Activated naive CD4-positive, alpha-beta T cell treated with anti-CD3 and anti-CD28 coated beads, Interleukin-2, amount 10 ng/mL, durations not matched to agents 7 days and 5 days (primary cell): Measurements from ENCODE around the gene MMP25.
A peak's percentile ranks its signal among the peaks of the same experiment; 100 is the strongest.

Experiments used
- CTCF ChIA-PET: fragments of 350-600 bp; sonication (Branson Sonifier 250); formaldehyde crosslinking; loops from one replicate; lab custom pipeline; 2021; ENCODE audit warnings: antibody characterized with exemption; lab: Charles Lee
- DNase-seq: peaks from one replicate; pipeline ENCODE4 v3.0.0-alpha.2; 2020
- H3K27ac Mint-ChIP-seq: one replicate; pipeline ENCODE4 v1.8.0; 2021; ENCODE audit warnings: mild to moderate bottlenecking, moderate library complexity, mixed read lengths
- H3K27me3 Mint-ChIP-seq: one replicate; pipeline ENCODE4 v1.8.0; 2021; ENCODE audit warnings: mild to moderate bottlenecking, mixed read lengths
- H3K36me3 Mint-ChIP-seq: one replicate; pipeline ENCODE4 v1.8.0; 2021; ENCODE audit warnings: mixed read lengths
- H3K4me1 Mint-ChIP-seq: one replicate; pipeline ENCODE4 v1.8.0; 2021; ENCODE audit warnings: mixed read lengths
- H3K4me3 Mint-ChIP-seq: one replicate; pipeline ENCODE4 v1.8.0; 2021; ENCODE audit warnings: mild to moderate bottlenecking, moderate library complexity, mixed read lengths
- H3K9me3 Mint-ChIP-seq: one replicate; pipeline ENCODE4 v1.8.0; 2021; ENCODE audit warnings: mixed read lengths

MMP25 gene

GRCh38 chr16:3029491-3030221 lies 16.7 kb upstream of the MMP25 start:
- H3K36me3 Mint-ChIP-seq = peaks cover 19% of the 10 kb centered on the region
- DNase-seq = peak; percentile 75
- CTCF ChIA-PET = interaction anchor here (0.8 to 18.9 kb wide), 14 partner anchors 10 to 136 kb away, joined by 3 to 300 read pairs (median 11); partner anchors contain the start of genes CLDN6, CLDN9, MMP25 and TNFRSF12A
- peaks cover 60% of the 10 kb centered on the region for H3K4me1 Mint-ChIP-seq
- no peaks in the 10 kb centered on the region for H3K9me3 Mint-ChIP-seq
- peaks cover 66% of the 10 kb centered on the region for H3K27me3 Mint-ChIP-seq
- H3K4me3 Mint-ChIP-seq = peak overlapping the region; percentile 77
- H3K27ac Mint-ChIP-seq = no peak overlapping the region

- CTCF ChIA-PET = interaction anchor here (0.8 to 18.9 kb wide), 18 partner anchors 11 to 141 kb away, joined by 3 to 300 read pairs (median 8); partner anchors contain the start of genes CLDN6, CLDN9, MMP25 and TNFRSF12A
- Mint-ChIP-seq H3K36me3 (peaks cover 19% of the 10 kb centered on the region), H3K4me1 (peaks cover 57% of the 10 kb centered on the region), H3K4me3 (peak overlapping the region; percentile 77), H3K27ac (no peak overlapping the region), H3K9me3 (no peaks in the 10 kb centered on the region), H3K27me3 (peaks cover 75% of the 10 kb centered on the region)
- no peak for DNase-seq
Observed at GRCh38 chr16:3030222-3031212, 15.8 kb upstream of the MMP25 start.

GRCh38 chr16:3032624-3033023 lies 13.7 kb upstream of the MMP25 start:
- H3K4me1 Mint-ChIP-seq = peaks cover 54% of the 10 kb centered on the region
- DNase-seq = no peak
- H3K27me3 Mint-ChIP-seq = peaks cover 96% of the 10 kb centered on the region
- H3K4me3 Mint-ChIP-seq = no peak overlapping the region
- H3K9me3 Mint-ChIP-seq = no peaks in the 10 kb centered on the region
- peaks cover 5% of the 10 kb centered on the region for H3K36me3 Mint-ChIP-seq
- CTCF ChIA-PET = interaction anchor here (1.2 to 18.9 kb wide), 14 partner anchors 10 to 250 kb away, joined by 3 to 300 read pairs (median 8); partner anchors contain the start of genes CLDN6, CLDN9, MMP25 and TNFRSF12A
- no peak overlapping the region for H3K27ac Mint-ChIP-seq

DNA sequence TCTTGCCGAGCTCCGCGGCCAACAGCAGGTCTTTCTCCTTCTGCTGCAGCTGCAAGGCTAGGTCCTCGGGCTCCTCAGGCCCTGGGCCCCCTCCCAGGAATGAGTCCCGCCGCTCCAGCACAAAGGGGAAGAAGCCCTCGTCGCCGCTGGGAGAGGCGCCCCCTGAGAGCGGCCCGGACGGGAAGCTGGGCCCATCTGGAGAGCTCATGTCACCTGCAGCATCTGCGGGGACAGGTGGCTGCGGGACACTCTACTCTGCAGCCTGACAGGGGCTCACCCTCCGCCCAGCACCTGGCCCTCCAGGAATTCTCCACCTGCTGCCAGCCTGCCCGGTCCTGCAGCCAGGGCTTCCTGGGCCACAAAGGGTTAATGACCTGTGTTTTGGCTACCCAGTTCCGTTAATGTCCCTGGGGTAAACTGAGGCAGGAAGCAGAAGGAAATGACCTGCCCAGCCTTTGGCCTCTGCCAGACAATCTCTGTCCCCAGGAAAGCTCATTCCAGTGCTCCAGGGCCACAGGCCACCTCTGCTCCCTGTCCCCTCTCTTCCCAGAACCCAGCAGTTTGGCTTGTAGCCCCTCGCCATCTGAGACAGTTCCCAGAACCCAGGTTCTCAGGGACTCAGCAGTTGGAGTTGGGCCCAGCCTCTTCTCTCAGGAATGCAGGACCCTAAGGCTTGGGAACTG lies 10.9 kb upstream of the MMP25 start:
- no peak overlapping the region for H3K27ac Mint-ChIP-seq
- H3K27me3 Mint-ChIP-seq = peaks cover 100% of the 10 kb centered on the region
- peaks cover 30% of the 10 kb centered on the region for H3K4me1 Mint-ChIP-seq
- no peak overlapping the region for H3K4me3 Mint-ChIP-seq
- DNase-seq = no peak
- CTCF ChIA-PET = interaction anchor here (8.5 to 18.9 kb wide), 3 partner anchors 22 to 95 kb away, joined by 71 to 300 read pairs (median 105); partner anchors contain the start of gene CLDN9
- no peaks in the 10 kb centered on the region for H3K9me3 Mint-ChIP-seq
- H3K36me3 Mint-ChIP-seq = peaks cover 2% of the 10 kb centered on the region

DNA sequence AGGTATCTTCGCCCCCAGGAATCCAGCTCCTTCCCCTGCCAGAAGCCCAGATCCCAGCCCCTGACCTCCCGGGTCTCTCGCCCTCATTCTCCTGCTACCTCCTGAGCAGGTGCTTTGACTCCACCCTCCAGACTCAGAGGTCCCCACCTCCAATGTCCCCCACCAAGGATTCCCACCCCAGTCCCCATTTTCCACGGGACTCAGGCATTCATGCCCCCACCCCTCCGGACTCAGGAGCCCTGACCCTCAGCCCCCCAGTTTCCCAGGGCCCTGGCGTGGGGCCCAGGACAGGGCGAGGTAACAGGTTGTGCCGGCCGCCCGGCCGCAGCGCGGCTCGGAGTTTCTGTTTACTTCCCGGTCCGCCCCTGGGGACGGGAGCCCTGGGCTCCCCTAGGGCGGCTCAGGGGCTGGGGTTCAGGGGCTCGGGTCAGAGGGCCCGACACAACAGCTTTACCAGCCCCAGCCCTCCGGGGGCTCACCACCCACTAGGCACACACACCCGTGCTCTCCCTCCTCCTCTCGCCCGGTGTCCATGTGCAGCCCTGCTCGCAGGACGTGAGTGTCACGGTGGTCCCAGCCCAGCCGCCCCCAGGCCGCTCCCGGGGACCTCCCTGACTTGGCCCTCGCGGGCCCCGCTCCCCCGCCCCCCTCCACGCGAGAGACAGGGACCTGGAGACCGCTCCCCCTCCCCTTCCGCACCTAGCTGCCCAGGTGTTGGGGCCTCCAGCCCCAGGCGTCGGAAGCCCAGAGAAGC lies 10.2 kb upstream of the MMP25 start:
- CTCF ChIA-PET = interaction anchor here (8.7 to 18.9 kb wide), 2 partner anchors 22 to 31 kb away, joined by 71 to 300 read pairs; partner anchors contain the start of gene CLDN9
- H3K9me3 Mint-ChIP-seq = no peaks in the 10 kb centered on the region
- DNase-seq = no peak
- peaks cover 2% of the 10 kb centered on the region for H3K36me3 Mint-ChIP-seq
- peak overlapping the region; percentile 49 for H3K27ac Mint-ChIP-seq
- H3K4me1 Mint-ChIP-seq = peaks cover 28% of the 10 kb centered on the region
- no peak overlapping the region for H3K4me3 Mint-ChIP-seq
- H3K27me3 Mint-ChIP-seq = peaks cover 100% of the 10 kb centered on the region

- Mint-ChIP-seq H3K9me3 (no peaks in the 10 kb centered on the region), H3K4me1 (peaks cover 25% of the 10 kb centered on the region), H3K27me3 (peaks cover 100% of the 10 kb centered on the region), H3K4me3 (no peak within 1 kb of the TSS), H3K27ac (peak within 1 kb of the TSS; percentile 49), H3K36me3 (peaks cover 2% of the 10 kb centered on the region)
- DNase-seq = no peak
- CTCF ChIA-PET = interaction anchor here (0.8 kb wide), 1 partner anchor 9 kb away, joined by 5 read pairs; no protein-coding TSS in a partner anchor
Observed at GRCh38 chr16:3036726-3037315, 9.5 kb upstream of the MMP25 start, which contains the start of gene BICDL2. Gene BICDL2, minus strand, starts transcription at chr16:3036944. Its CDS starts 1,448 bp downstream, at chr16:3035496.

DNA sequence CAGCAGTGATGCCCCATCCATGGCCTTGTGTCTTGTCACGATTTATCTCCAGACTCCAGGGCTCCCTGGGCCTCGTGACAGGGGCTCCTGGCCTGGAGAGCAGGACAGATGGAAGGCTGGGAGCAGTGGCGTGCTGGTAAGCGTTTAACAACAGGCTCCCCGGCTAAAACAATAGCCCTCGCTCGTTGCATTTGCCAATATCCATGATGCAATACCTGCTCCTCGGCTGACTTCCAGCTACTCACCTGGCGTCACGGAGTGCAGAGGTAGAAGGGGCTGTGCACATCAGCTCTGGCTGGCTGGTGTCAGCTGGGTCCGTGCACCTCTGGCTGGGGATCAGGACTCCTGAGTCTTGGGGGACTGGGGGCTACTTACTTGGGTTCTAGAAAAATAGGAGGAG lies 8.1 kb upstream of the MMP25 start:
- Mint-ChIP-seq H3K36me3 (peaks cover 2% of the 10 kb centered on the region), H3K4me3 (no peak overlapping the region), H3K27ac (no peak overlapping the region), H3K4me1 (peaks cover 16% of the 10 kb centered on the region), H3K9me3 (no peaks in the 10 kb centered on the region), H3K27me3 (peaks cover 100% of the 10 kb centered on the region)
- CTCF ChIA-PET = interaction anchor here (8.5 kb wide), 1 partner anchor 8 kb away, joined by 80 read pairs; no protein-coding TSS in a partner anchor
- DNase-seq = no peak

GRCh38 chr16:3038896-3039295 lies 7.5 kb upstream of the MMP25 start:
- H3K27me3 Mint-ChIP-seq = peaks cover 100% of the 10 kb centered on the region
- no peak for DNase-seq
- peaks cover under 1% of the 10 kb centered on the region for H3K36me3 Mint-ChIP-seq
- CTCF ChIA-PET = interaction anchor here (8.5 kb wide), 1 partner anchor 9 kb away, joined by 80 read pairs; no protein-coding TSS in a partner anchor
- H3K27ac Mint-ChIP-seq = no peak overlapping the region
- H3K4me1 Mint-ChIP-seq = peaks cover 17% of the 10 kb centered on the region
- no peak overlapping the region for H3K4me3 Mint-ChIP-seq
- H3K9me3 Mint-ChIP-seq = no peaks in the 10 kb centered on the region

- H3K27me3 Mint-ChIP-seq = peaks cover 100% of the 10 kb centered on the region
- no peak overlapping the region for H3K27ac Mint-ChIP-seq
- H3K9me3 Mint-ChIP-seq = no peaks in the 10 kb centered on the region
Observed at GRCh38 chr16:3042376-3042775, 4.0 kb upstream of the MMP25 start.

DNA sequence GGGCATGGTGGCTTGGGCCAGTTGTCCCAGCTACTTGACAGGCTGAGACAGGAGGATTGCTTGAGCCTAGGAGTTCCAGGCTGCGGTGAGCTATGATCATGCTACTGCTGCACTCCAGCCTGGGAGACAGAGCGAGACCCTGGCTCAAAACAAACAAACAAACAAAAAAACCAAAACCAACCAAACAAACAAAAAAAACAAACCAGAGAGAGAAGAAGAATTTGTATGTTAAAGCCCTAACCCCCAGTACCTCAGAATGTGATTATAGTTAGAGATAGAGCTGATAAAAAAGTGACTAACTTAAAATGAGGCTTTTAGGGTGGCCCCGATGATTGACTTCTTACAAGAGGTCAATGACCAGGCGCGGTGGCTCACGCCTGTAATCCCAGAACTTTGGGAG lies 1.7 kb upstream of the MMP25 start:
- H3K27ac Mint-ChIP-seq = peak overlapping the region; percentile 82
- peaks cover 92% of the 10 kb centered on the region for H3K27me3 Mint-ChIP-seq
- DNase-seq = no peak
- peaks cover 14% of the 10 kb centered on the region for H3K36me3 Mint-ChIP-seq
- H3K4me3 Mint-ChIP-seq = peak overlapping the region; percentile 83
- CTCF ChIA-PET = interaction anchor here (1.4 to 8.5 kb wide), 2 partner anchors 13 to 14 kb away, joined by 3 to 80 read pairs; no protein-coding TSS in a partner anchor
- peaks cover 45% of the 10 kb centered on the region for H3K4me1 Mint-ChIP-seq
- no peaks in the 10 kb centered on the region for H3K9me3 Mint-ChIP-seq

More at GRCh38 chr16:3042376-3042775, 4.0 kb upstream of the MMP25 start:
- peaks cover 4% of the 10 kb centered on the region for H3K36me3 Mint-ChIP-seq
- H3K4me1 Mint-ChIP-seq = peaks cover 22% of the 10 kb centered on the region
- no peak for DNase-seq
- no peak overlapping the region for H3K4me3 Mint-ChIP-seq
- CTCF ChIA-PET = interaction anchor here (8.5 kb wide), 1 partner anchor 12 kb away, joined by 80 read pairs; no protein-coding TSS in a partner anchor

- H3K4me3 Mint-ChIP-seq = peak overlapping the region; percentile 72
- peak overlapping the region; percentile 85 for H3K27ac Mint-ChIP-seq
- peak; percentile 53 for DNase-seq
- peaks cover 22% of the 10 kb centered on the region for H3K36me3 Mint-ChIP-seq
- no peaks in the 10 kb centered on the region for H3K9me3 Mint-ChIP-seq
- CTCF ChIA-PET = interaction anchor here (1.4 to 2.9 kb wide), 4 partner anchors 12 to 121 kb away, joined by 4 to 22 read pairs (median 12); no protein-coding TSS in a partner anchor
- peaks cover 66% of the 10 kb centered on the region for H3K4me1 Mint-ChIP-seq
- H3K27me3 Mint-ChIP-seq = peaks cover 70% of the 10 kb centered on the region
Observed at GRCh38 chr16:3046641-3047386, 453 bp downstream of the MMP25 start.
